Astrocyte (in vitro differentiated cells and primary cell): Measurements from ENCODE around the gene CDRT15.

Experiments used
- CTCF ChIP-seq: IDR thresholded peaks from 2 replicates; pipeline ENCODE4 v1.5.1; 2011; ENCODE audit warnings: low read depth, mild to moderate bottlenecking, inconsistent platforms, low read length, moderate library complexity; ENCODE audit not compliant: insufficient read depth
- EZH2 ChIP-seq: IDR thresholded peaks from 2 replicates; pipeline ENCODE4 v1.6.1; 2012; ENCODE audit warnings: mild to moderate bottlenecking, low read length, inconsistent platforms; ENCODE audit not compliant: insufficient read depth

- TF ChIP-seq CTCF (no peak), EZH2 (no peak)
These were observed 27.4 kb downstream of the CDRT15 start for GRCh38 chr17:14209215-14209614.
